ENCODE results near the gene ZBTB49.
A peak's percentile ranks its signal among the peaks of the same experiment; 100 is the strongest.

ZBTB49 gene

DNA sequence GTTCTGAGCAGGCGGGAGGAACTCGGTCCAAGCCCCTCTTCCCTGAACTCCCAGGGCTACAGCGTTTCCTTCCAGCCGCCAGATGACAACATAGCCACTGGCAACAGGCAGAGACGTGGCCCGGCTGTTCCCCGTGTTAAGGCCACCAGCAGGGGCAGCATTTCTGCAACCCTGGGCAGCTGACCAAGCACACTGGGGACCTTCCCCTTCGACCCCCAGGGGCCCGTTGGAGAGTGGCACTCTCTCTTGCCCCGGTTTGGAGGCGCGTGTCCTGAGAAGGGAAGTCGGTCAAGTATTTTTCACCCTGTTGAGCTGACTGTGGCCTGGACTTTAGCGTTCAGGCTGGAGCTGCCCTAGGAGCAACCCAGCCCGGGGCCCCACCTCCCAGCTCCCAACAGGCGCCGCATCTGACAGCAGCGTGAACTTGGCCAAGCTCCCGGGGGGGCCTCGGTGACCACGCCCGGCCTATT lies 37.6 kb downstream of the ZBTB49 start:
- no peaks in the 10 kb centered on the region for H3K36me3 ChIP-seq (ENCODE audit: insufficient read depth, low read length)
- no peak for TF ChIP-seq EZH2phosphoT487 (IDR thresholded peaks at IDR 0.05; ENCODE audit: borderline replicate concordance)
- peak; percentile 38 for TF ChIP-seq CTCF (conservative IDR thresholded peaks at IDR 0.05; ENCODE audit: low read length)
- H3K9ac ChIP-seq (ENCODE audit: low read depth, low read length, poor library complexity, severe bottlenecking) = no peak overlapping the region
- no peaks in the 10 kb centered on the region for H3K79me2 ChIP-seq (ENCODE audit: insufficient read depth, low read length)
- no peaks in the 10 kb centered on the region for H3K27me3 ChIP-seq (ENCODE audit: insufficient read depth, low read length, poor library complexity, severe bottlenecking)
- H3K4me3 ChIP-seq (ENCODE audit: low read length, poor library complexity, severe bottlenecking) = no peak overlapping the region
- H3K4me1 ChIP-seq (ENCODE audit: insufficient read depth, low read length, poor library complexity, severe bottlenecking) = no peaks in the 10 kb centered on the region
- no peaks in the 10 kb centered on the region for H3F3A ChIP-seq (ENCODE audit: low read depth)
- no peaks in the 10 kb centered on the region for H3K9me3 ChIP-seq (ENCODE audit: insufficient read depth, low read depth, low read length)
- H3K4me2 ChIP-seq (ENCODE audit: low read depth, low read length, poor library complexity, severe bottlenecking) = no peak overlapping the region
- H2AFZ ChIP-seq (ENCODE audit: low read length) = no peak overlapping the region
- no peaks in the 10 kb centered on the region for H4K20me1 ChIP-seq (ENCODE audit: insufficient read depth, low read length, poor library complexity, severe bottlenecking)
- H3K9me2 ChIP-seq (replicated peaks; ENCODE audit: low read depth, low read length) = no peaks in the 10 kb centered on the region

DNA sequence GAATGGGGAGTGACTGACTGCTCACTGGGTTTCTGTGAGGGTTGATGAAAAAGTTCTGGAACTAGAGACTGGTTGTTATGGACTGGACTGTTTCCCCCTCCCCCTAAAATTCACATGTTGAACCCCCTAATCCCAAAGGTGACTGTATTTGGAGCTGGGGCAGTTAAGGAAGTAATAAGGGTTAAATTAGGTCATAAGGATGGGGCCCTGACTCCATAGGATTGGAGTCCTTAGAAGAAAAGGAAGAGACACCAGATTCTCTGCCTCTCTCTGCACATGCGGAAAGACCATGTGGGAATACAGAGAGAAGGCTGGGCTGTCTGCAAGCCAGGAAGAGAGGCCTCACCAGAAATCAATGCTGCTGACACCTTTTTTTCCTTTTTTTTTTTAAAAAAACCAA lies 38.2 kb downstream of the ZBTB49 start:
- Histone ChIP-seq H3K79me2 (ENCODE audit: insufficient read depth, low read length) (no peaks in the 10 kb centered on the region), H3K9me2 (replicated peaks; ENCODE audit: low read depth, low read length) (no peaks in the 10 kb centered on the region), H3K27me3 (ENCODE audit: insufficient read depth, low read length, poor library complexity, severe bottlenecking) (no peaks in the 10 kb centered on the region), H3K9me3 (ENCODE audit: insufficient read depth, low read depth, low read length) (no peaks in the 10 kb centered on the region), H3F3A (ENCODE audit: low read depth) (no peaks in the 10 kb centered on the region), H3K4me3 (ENCODE audit: low read length, poor library complexity, severe bottlenecking) (no peak overlapping the region), H3K4me1 (ENCODE audit: insufficient read depth, low read length, poor library complexity, severe bottlenecking) (no peaks in the 10 kb centered on the region), H3K36me3 (ENCODE audit: insufficient read depth, low read length) (no peaks in the 10 kb centered on the region), H2AFZ (ENCODE audit: low read length) (no peak overlapping the region), H3K9ac (ENCODE audit: low read depth, low read length, poor library complexity, severe bottlenecking) (no peak overlapping the region), H4K20me1 (ENCODE audit: insufficient read depth, low read length, poor library complexity, severe bottlenecking) (no peaks in the 10 kb centered on the region), H3K4me2 (ENCODE audit: low read depth, low read length, poor library complexity, severe bottlenecking) (no peak overlapping the region)
- TF ChIP-seq EZH2phosphoT487 (IDR thresholded peaks at IDR 0.05; ENCODE audit: borderline replicate concordance) = no peak
- no peak for TF ChIP-seq CTCF (conservative IDR thresholded peaks at IDR 0.05; ENCODE audit: low read length)

DNA sequence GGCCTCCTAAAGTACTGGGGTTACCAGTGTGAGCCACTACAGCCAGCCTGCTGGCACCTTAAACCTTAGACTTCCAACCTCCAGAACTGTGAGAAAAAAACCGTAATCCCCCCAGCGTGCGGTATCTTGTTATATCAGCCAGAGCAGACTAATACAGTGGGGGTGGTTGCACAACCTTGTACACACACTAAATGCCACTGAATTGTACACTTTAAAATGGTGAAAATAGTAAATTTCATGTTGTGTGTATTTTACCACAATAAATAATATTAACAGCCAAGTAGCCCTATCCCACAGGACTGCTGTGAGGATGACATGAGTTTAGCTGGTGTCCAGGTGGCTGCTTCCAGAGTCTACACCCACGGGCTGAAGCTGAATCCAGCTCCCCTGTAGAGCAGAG lies 38.8 kb downstream of the ZBTB49 start:
- H3K27me3 ChIP-seq (ENCODE audit: insufficient read depth, low read length, poor library complexity, severe bottlenecking) = no peaks in the 10 kb centered on the region
- no peaks in the 10 kb centered on the region for H3K36me3 ChIP-seq (ENCODE audit: insufficient read depth, low read length)
- no peaks in the 10 kb centered on the region for H3K9me2 ChIP-seq (replicated peaks; ENCODE audit: low read depth, low read length)
- H3K4me1 ChIP-seq (ENCODE audit: insufficient read depth, low read length, poor library complexity, severe bottlenecking) = no peaks in the 10 kb centered on the region
- H3K9ac ChIP-seq (ENCODE audit: low read depth, low read length, poor library complexity, severe bottlenecking) = no peak overlapping the region
- H2AFZ ChIP-seq (ENCODE audit: low read length) = no peak overlapping the region
- H3F3A ChIP-seq (ENCODE audit: low read depth) = no peaks in the 10 kb centered on the region
- H3K9me3 ChIP-seq (ENCODE audit: insufficient read depth, low read depth, low read length) = no peaks in the 10 kb centered on the region
- H4K20me1 ChIP-seq (ENCODE audit: insufficient read depth, low read length, poor library complexity, severe bottlenecking) = no peaks in the 10 kb centered on the region
- TF ChIP-seq EZH2phosphoT487 (IDR thresholded peaks at IDR 0.05; ENCODE audit: borderline replicate concordance) = no peak
- TF ChIP-seq CTCF (conservative IDR thresholded peaks at IDR 0.05; ENCODE audit: low read length) = no peak
- no peaks in the 10 kb centered on the region for H3K79me2 ChIP-seq (ENCODE audit: insufficient read depth, low read length)
- no peak overlapping the region for H3K4me2 ChIP-seq (ENCODE audit: low read depth, low read length, poor library complexity, severe bottlenecking)
- no peak overlapping the region for H3K4me3 ChIP-seq (ENCODE audit: low read length, poor library complexity, severe bottlenecking)
